MM.1S (cell line): ENCODE measurements around the gene SCPEP1.

Experiments
- EZH2 ChIP-seq: fragments of 300-600 bp; sonication (generic); optimal IDR thresholded peaks from 2 replicates; pipeline ENCODE3; 2017; ENCODE audit warnings: low read depth, mild to moderate bottlenecking, antibody characterized with exemption, low read length, mixed read lengths
- TF ChIP-seq, protein P1 (sequence below): fragments of 300-600 bp; sonication (generic); IDR thresholded peaks from 2 replicates; pipeline ENCODE4 v1.5.1; 2016; ENCODE audit warnings: antibody characterized with exemption, low read length, mixed read lengths

DNA sequence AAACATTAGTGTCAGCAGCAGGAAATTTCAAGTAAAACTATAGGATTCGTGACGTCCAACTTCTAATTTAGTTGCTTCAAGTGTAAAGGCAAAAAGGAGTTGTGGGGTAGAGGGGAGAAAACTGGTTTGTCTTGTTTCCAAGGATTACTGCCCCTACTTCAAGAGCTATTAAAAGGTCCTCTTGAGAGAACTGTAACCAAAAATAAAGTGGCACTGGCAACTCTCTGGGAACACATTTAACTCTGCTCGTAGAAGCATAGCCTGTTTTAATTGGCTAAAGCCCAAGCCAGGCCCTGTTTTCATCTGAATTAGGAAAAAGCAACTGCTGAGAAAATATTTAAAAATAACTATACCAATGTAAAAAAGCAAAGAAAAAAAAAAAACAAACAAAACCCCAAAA is 55.4 kb downstream of the SCPEP1 start:
- no peak for TF ChIP-seq EZH2
- TF ChIP-seq, protein P1, sequence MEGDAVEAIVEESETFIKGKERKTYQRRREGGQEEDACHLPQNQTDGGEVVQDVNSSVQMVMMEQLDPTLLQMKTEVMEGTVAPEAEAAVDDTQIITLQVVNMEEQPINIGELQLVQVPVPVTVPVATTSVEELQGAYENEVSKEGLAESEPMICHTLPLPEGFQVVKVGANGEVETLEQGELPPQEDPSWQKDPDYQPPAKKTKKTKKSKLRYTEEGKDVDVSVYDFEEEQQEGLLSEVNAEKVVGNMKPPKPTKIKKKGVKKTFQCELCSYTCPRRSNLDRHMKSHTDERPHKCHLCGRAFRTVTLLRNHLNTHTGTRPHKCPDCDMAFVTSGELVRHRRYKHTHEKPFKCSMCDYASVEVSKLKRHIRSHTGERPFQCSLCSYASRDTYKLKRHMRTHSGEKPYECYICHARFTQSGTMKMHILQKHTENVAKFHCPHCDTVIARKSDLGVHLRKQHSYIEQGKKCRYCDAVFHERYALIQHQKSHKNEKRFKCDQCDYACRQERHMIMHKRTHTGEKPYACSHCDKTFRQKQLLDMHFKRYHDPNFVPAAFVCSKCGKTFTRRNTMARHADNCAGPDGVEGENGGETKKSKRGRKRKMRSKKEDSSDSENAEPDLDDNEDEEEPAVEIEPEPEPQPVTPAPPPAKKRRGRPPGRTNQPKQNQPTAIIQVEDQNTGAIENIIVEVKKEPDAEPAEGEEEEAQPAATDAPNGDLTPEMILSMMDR = no peak
